ENCODE data around the gene ILK.

ILK gene

DNA sequence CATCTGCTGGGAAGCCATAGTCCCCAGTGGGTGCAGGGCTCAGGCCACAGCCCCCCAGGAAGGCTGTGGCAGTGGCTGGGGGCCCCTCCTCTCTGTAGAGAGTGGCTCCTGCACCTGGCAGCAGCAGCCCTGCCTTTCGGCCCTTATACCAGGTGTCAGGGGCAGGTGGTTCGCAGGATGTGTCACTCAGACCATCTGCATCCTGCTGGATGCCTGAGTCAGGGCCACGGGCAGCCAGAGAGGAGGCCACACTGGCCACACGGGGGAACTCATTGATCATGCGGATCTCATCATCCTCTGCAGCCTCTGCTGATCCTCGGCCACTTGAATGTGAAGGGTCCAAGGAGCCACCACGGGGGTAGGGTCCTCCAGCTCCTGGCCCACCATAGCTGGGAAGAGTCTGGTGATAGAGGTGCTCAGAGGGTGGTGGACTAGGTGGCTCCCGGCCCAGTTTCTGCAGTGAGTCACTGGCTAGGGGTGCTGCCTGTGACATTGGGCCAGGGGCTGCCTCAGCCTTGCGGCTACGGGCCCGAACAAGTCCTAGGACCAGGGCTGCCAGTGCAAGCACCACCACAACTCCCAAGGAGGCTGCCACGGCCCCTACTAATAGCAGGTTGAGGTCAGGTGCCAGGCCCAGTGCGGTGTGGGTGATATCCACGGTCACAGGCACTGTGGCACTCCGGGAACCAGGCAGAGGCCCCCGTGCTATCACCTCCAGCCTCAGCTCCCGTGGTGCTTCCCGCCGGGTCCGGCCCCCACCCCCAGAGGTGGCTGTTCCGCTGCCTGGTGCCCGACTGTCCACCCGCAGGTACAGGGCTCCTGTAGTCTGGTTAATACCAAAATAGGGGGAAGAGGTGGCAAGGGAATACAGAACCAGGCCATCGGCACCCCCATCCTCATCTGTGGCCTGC, 18.9 kb downstream of the ILK start:
- no peak for DNase-seq

DNA sequence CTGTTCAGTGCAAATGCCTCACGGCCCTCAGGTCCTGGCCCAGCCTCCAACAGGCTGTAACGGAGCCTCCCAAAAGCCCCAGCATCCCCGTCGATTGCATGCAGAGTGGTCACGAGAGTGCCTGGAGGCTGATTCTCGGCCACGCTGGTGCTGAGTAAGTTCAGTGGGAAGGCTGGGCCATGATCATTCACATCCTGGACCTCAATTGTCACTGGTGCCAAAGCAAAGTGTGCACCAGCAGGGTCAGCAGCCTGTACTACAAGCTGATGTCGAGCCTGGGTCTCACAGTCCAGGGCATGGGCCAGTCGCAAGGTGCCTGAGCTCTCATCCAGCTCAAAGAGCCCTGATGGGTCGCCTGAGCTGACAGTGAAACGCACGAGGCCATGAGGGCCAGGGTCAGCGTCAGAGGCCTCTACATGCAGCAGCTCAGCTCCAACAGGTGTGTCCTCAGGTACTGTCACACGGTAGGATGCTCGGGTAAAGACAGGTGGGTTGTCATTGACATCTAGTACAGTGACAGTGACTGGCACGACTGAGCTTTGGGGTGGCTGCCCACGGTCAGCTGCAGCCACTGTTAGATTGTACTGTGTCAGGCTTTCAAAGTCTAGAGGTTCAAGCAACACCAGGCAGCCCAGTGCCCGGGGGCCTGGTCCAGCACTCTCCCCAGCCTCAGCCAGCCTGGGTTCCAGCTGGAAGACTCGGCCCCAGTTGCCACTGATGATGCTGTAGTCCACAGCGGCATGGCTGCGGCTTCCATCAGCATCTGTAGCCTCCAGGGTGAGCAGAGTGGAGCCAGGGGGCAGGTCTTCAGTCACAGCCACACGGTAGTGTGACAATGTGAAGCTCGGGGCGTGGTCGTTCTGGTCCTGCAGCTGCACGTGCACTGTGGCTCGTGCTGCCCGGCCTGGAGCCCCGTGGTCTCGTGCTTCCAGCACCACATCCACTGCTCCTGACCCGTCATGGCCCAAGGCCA, 20.1 kb downstream of the ILK start:
- DNase-seq = no peak

DNA sequence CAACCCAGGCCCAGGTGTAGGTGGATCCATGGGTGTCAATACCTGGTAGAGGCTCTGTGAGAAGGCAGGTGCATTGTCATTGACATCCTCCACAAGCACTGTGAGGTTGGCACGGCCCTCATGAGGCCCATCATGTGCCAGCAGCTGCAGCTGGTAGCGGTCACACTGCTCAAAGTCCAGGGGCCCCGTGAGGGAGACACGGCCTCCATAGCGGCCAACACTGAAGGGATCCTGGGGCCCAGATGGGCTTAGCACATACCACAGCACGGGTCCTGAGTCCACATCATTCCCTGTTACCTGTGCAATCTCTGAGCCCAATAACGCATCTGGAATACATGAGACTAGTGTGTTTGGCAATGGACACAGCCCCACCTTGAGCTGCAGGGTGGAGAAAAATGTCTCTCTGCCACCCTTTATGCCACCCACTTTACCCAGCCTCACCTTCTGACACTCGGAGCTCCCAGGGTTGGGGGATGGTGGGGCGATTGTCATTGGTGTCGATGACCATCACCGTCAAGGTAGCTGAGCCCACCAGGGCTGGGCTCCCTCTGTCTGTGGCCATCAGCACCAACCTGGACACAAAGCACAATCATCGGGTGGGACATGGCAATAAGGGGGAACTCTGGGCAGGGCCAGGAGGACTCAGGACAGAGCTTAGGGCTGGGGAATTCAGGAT, 21.7 kb downstream of the ILK start:
- no peak for DNase-seq

DNA sequence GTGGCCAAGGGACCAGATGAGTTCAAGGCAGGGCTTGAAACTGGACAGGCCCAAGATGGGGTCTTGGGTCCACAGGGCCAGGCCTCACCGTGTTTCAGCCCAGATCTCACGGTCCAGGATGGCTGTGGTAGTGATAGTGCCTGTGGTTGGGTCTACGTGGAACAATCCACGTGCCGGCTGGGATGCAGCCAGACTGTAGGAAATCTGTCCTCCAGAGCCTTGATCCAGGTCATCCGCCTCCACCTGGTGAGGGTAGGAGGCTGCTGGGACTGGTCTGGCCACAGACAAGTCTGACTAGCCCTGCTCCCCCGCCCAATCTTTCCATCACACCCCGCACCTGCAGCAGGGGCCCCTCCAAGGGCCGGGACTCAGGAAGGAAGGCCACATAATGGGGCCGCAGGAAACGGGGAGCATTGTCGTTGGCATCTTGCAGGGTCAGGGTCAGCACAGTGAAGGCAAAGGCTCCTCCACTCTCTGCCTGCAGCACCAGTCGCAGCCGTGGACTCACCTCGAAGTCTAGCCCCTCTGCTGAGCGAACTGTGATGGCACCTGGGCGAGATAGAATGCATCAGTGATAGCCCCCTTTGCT, 22.4 kb downstream of the ILK start:
- DNase-seq = no peak

DNA sequence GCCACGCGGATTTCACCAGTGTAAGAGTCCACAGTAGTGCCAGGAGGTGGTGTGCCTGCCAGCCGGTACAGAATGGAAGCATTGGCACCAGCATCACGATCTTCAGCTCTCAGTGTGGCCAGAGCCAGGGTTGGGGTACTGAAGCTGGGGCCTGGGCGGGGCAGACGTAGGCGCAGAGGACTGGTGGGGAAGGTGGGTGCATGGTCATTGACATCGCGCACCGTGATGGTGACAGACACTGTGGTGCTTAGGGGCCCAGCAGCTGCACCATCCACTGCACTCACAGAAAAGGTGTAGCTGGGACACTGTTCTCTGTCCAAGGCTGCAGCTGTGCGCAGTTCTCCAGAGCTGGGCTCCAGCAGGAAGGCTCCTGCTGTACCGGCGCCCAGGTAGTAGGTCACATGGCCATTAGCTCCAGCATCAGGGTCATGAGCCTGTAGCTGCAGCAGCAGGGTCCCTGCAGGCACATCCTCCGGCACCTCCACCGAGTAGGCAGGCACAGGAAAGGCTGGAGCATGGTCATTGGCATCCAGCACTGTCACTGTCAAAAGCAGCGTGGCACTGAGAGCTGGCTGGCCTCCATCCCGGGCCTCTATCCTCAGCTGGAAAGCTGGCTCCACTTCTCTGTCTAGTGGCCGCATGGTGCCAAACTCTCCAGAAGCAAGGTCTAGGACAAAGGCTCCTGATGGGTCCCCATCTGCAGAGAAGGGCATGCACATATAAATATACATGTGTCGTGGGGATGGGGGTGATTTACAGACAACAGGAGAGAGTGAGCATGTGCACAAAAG, 23.6 kb downstream of the ILK start:
- DNase-seq = no peak

DNA sequence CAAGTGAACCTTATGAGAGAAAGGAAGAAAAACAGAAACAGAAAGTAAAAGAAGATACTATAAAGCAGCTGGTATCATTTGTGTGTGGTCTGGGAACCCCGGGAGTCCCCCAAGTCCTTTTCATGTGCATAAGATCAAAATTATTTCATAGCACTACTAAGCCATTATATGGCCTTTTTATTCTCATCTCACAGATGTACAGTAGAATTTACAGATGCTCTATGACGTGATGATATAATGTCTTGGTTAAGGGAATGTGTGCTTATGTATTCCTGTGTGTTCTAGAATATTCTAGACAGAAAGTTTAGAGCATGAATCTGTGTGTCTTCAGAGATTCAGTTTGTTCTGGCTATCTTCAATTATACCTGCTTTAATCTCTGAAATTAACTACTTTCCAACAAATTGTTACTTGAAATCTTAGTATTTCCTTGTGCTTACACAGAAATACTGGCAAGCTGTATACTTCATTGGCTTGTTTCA, 24.2 kb downstream of the ILK start:
- DNase-seq = no peak

DNA sequence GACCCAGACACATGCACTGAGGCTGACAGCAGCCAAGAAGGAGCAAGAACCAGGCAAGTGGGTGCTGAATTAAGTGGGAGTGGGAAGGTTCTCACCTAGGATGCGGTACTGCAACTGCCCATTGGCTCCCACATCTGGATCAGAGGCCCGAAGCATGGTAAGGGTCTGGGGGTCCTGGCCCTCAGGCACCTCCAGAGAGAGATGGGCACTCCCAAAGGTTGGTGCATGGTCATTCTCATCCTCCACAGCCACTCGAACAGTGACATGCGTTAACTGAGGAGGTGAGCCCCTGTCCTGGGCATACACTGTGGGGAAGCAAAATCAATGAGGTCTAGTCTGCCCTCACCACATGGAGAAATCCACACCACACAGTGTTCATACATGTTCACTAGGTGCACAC, 25.0 kb downstream of the ILK start:
- no peak for DNase-seq

DNA sequence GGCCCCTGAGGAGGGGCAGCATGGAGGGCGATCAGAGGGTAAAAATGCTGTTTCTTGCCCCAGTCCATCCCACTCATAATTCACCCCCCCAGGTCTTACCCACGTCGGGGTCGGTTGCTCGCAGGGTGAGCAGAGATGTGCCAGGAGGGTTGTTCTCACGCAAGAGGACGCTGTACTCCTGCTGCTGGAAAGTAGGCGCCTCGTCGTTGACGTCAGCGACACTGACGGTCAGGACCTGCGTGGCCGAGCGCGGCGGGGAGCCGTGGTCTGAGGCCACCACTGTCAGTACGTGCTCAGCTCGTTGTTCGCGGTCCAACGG, 26.0 kb downstream of the ILK start:
- no peak for DNase-seq

DNA sequence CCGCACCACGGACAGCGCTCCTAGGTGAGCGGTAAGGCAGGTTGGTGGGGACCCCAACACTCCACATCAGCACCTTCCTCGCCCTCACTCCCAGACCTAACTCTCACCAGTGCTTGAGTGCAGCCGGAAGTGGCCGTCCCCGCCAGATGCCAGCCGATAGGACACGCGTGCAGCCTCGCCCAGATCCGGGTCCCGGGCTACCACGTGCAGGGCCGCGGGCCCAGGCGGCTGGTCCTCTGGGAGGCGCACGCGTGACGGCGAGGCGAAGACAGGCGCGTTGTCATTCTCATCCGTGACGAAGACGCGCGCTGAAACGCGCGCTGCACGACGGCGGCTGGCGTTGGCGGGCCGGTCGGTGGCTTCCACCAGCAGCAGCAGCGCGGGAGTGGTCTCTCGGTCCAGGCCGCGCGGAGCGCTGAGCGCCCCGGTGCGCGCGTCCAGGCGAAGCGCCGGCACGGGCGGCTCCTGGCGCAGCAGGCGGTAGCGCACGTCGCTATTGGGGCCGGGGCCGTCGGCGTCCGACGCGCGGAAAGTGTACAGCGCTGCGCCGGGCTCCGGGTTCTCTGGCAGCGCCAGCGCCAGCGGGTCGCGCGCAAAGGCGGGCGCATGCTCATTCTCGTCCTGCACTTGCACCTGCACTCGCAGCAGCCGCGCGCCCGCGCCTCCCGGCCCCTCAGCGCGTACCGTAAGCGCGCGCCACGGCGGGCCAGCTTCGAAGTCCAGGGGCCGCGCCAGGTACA, 26.5 kb downstream of the ILK start:
- no peak for DNase-seq

DNA sequence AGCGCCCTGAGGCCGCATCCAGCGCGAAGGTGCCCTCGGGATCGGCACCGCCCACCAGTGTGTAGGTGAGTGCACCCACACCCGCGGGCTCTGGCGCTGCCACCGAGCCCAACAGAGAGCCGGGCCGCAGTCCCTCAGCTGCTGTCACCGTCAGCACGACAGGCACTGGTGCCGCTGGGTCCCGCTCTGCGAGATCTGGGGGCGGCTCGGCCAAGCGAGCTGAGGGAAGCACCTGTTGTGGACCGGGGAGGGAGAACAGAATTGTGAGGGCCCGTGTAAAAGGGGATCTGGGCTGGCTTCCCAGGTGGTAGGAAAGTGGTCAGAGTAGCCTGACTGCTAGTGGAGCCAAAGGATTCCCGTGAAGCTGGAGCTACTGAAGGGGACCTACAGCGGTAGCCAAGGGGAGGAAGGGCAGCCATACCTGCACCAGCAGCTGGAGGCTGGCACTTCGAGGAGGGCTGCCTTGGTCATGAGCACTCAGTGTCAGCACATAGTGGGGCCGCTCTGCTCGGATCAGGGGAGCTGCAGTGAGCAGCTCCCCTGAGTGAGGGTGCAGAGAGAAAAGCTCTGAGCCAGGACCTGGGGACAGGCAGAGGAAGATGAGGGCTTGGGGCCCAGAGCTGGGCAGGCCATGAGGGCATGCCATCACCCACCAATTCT, 27.2 kb downstream of the ILK start:
- no peak for DNase-seq

DNA sequence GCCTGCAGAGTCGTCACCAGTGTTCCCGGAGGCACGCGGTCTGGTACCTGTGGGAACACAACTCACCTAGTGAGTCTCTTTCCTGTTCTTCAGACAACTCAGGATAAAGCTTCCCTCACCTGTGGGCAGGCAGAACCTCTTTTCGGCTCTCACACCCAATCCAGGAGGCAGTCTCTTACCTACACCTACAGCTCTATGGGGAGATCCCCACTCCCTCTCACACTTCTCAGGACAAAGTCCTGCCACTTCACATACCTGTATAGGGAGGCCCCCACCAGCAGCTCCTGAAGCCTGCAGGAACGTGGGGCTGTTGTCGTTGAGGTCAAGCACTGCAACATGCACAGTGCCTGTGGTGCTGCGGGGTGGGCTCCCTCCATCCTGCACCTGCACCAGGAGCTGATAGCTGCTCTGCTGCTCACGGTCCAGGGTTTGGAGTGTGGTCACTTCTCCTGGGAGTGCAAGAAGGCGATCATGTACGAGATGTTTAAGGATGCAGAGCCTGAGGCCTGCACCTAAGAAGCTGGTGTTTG, 27.9 kb downstream of the ILK start:
- no peak for DNase-seq

DNA sequence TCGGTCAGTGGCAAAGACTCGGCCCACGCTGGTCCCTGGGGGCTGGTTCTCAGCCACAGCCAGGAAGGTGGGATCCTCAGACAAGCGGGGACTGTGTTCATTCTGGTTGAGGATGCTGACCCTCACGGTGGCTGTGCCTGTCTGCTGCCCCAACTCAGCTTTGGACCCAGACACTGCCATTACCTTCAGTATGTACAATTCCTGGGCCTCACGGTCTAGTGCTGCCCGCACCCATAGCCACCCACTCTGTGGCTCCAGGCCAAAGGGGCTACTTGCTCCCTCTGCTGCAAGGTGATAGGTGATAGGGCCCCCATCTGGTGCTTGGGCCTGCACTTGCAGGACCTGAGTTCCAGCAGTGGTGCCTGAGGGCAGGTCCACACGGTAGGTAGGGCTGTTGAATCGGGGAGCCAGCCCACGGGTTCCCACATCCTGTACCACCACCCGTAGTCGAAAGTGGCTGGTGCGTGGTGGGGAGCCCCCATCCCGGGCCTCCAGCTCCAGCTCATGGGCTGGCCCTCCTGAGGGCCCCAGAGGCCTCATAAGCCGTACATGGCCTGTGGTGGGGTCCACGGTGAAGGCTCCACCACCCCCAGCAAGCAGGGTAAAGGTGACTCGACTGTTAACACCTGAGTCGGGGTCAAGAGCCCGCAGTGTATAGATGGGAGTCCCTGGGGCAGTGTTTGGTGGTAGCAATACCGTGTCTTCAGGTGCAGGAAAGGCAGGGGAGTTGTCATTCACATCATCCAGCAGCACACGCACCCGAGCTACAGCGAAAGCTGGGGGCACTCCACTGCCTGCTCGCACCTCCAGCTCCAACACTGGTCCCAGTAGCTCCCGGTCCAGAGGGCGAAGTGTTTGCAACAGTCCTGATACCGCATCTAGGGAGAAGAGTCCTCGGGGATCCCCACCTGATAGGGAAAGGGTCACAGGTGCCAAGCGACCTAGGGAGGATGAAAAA, 28.8 kb downstream of the ILK start:
- DNase-seq = no peak

DNA sequence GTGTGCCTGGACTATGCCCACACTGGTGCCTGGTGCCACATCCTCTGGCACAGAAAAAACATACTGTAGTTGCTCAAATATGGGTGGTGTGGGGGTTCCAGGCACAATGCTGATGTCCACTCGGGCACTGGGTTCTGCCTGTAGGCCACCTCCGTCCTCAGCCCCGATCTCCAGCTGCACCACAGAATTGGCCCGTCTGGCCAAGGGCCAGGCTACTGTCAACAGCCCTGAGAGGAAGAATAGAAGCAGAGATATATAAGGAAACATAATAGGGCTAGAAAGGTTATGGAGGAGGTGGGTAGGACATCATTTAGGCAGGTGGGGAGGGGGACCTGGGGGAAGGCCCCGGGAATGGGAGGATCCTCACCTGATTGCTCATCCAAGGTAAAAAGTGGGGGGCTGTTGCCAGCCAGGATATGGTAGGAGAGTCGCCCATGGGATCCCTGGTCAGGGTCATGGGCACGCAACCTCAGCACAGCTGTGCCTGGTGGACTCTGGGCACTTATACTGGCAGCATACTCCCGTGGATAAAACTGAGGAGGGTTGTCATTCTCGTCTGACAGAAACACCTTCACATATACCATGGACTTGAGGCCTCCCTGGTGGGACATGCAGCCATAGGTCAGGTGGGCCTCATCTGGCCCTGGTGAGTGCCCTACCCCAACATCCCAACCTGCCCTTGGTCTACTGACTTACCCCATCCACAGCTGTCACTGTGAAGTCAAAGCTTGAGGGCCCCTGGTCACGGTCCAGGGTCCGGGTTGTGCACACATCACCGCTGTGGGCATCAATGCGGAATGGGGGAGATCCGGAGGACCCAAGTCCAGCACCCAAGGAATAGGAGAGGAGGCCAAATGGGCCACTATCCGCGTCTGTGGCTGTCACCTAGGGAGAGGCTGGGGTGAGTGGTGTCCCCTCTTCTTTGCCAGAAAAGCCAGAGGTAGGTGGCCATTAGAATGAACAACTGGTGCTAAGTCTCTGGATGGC, 30.1 kb downstream of the ILK start:
- DNase-seq = no peak

DNA sequence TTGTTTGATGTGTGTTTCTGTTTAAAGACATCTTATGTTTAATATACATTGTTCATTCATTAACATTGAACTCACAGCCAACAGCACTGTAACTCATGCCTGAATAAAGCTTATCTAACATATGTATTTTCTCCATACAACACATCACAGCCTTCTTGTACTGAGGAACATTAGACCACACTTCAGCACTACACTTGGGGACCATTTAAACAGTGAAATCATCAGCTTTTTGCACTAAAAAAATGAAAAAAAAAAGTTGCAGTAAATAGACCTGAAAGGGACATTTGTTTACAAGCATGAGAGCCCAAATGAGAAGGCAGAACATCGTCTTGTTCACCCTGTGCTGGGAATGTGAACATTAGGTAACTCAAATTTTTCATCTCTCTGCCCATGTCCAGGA, 31.0 kb downstream of the ILK start:
- no peak for DNase-seq

DNA sequence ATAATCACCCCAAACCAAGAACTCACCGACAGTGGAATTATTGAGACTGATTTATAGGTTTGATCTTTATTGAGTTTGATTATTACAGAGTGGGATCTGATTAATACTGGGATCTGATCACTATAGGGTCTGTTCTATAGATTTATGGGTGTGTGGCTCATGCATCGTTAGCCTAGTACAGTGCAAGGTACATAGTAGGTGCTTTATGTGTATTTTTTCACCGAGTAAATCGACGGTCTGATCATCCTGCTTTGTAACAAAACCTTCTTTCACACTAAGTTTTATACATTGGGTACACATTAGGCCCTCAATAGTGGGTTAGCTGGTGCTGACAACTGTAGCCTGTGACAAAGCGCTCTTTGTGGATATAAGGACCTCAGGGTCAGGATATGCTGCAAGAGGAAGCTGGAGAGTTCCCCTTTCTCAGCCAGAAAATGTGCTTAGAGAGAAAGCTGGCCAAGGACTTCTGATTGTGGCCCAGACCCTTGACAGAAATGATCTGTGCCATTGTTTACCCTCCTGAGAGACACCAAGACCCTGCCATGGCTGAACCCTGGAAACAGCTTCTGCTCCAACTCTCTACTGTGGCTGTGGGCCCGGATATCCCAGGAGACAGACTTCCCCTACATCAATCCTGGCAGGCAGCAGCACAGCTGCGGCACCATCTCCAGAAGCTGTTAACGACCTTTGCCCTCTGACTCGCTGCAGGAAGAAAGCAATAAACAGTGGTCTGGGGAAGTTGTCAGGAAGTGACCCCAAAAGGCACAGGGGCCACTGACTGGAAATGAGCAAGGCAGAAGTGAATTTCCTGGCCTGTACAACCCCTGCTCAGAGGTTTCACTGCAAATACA, 31.7 kb downstream of the ILK start:
- DNase-seq = no peak

DNA sequence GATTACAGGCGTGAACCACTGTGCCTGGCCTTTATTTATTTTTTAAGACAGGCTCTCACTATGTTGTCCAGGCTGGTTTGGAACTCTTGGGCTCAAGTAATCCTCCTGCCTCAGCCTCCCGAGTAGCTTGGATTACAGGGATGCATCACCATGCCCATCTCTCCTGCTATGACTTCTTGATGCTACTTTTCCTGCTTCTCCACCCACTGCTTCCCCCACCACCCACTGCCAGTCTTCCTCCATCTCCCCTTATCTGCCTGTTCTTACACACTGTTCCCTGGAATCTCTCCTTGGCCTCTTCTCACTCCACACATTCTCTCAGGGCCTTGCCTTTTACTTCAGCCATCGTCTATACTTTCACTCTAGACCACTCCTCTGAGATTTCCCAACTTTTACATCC, 32.9 kb downstream of the ILK start:
- DNase-seq = no peak

DNA sequence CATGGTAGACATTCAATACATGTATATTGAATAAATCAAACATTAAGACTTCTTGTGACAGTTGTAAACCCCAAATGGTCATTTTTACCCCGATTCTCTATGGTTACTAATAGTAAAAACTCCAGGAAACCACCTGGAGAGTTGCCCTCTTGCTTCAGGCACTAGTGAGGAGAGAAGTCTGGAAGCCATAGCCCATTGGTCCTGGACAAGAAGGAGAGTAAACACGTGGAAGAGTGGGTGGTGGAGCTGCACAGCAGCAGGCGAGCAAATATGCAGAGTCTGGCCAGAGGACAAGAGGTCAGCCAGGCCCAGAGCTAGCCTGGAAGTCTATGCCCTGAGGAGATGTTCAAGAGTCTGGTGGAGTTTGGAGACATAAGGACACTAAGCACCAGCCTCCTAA, 34.3 kb downstream of the ILK start:
- DNase-seq = no peak
